Osteoblast (primary cell): ENCODE measurements around the gene DDX51. TPM values are rescaled to one million over a fixed set of nuclear protein-coding genes. Genes with fewer than 3 reads are reported as not detected.
"Not testable (repeated sequence)": the region's sequence is repeated elsewhere in the genome, so short reads cannot be mapped to it uniquely, and the experiment has no call there.

Experiments
- DNase-seq: peaks from one replicate; pipeline ENCODE4 v3.0.0; 2011; ENCODE audit warnings: low spot score, mixed read lengths; ENCODE audit not compliant: insufficient read length; ENCODE audit errors: missing footprints
- H2AFZ ChIP-seq: 2 replicates; pipeline ENCODE4 v1.6.0; 2011; ENCODE audit warnings: mild to moderate bottlenecking, low read length
- H3K27ac ChIP-seq: 2 replicates; pipeline ENCODE4 v1.5.1; 2011; ENCODE audit warnings: mild to moderate bottlenecking, low read depth, low read length, moderate library complexity
- H3K27me3 ChIP-seq: 2 replicates; pipeline ENCODE4 v1.6.0; 2012; ENCODE audit warnings: mild to moderate bottlenecking, control low read depth, inconsistent platforms, low read length, moderate library complexity; ENCODE audit not compliant: insufficient read depth
- H3K36me3 ChIP-seq: 2 replicates; pipeline ENCODE4 v1.5.1; 2011; ENCODE audit warnings: mild to moderate bottlenecking, low read length, control low read depth, moderate library complexity; ENCODE audit not compliant: insufficient read depth
- H3K4me1 ChIP-seq: 2 replicates; pipeline ENCODE4 v1.5.1; 2011; ENCODE audit warnings: mild to moderate bottlenecking, low read length, control low read depth, moderate library complexity; ENCODE audit not compliant: insufficient read depth
- H3K4me2 ChIP-seq: 2 replicates; pipeline ENCODE4 v1.6.0; 2011; ENCODE audit warnings: mild to moderate bottlenecking, low read length; ENCODE audit not compliant: insufficient read depth
- H3K4me3 ChIP-seq: fragments of 200-600 bp; sonication (generic); 3 replicates; pipeline ENCODE4 v1.5.1; 2012; ENCODE audit warnings: mild to moderate bottlenecking, low read length, inconsistent platforms; ENCODE audit not compliant: insufficient read depth
- H3K79me2 ChIP-seq: 2 replicates; pipeline ENCODE4 v1.6.0; 2012; ENCODE audit warnings: mild to moderate bottlenecking, low read length, control low read depth, inconsistent platforms; ENCODE audit not compliant: insufficient read depth
- H3K9me3 ChIP-seq: 2 replicates; pipeline ENCODE4 v1.5.1; 2011; ENCODE audit warnings: low read depth, low read length, control low read depth
- H4K20me1 ChIP-seq: 2 replicates; pipeline ENCODE4 v1.6.0; 2012; ENCODE audit warnings: mild to moderate bottlenecking, low read length, control low read depth; ENCODE audit not compliant: insufficient read depth
- CTCF ChIP-seq: IDR thresholded peaks from 2 replicates; pipeline ENCODE4 v1.5.1; 2011; ENCODE audit warnings: mild to moderate bottlenecking, low read depth, low read length, moderate library complexity; ENCODE audit errors: extremely low read depth
- total RNA-seq: library from RNA; depleted of rRNA; stranded (reverse); fragments of >200 nt; gene quantifications from 2 replicates; pipeline ENCODE4 v1.2.3, GENCODE V29; 2012

The DDX51 gene
- total RNA-seq, 1 donor: 6.2 TPM

GRCh38 chr12:132138941-132139871 lies 4.9 kb downstream of the DDX51 start:
- Histone ChIP-seq H3K36me3 (peaks cover 31% of the 10 kb centered on the region), H3K27me3 (no peaks in the 10 kb centered on the region), H3K79me2 (peaks cover 19% of the 10 kb centered on the region), H3K4me1 (peaks cover 18% of the 10 kb centered on the region), H4K20me1 (peaks cover 12% of the 10 kb centered on the region), H3K4me2 (no peak overlapping the region), H3K27ac (no peak overlapping the region), H2AFZ (no peak overlapping the region), H3K9me3 (no peaks in the 10 kb centered on the region), H3K4me3 (no peak overlapping the region)
- DNase-seq: peak; percentile 60
- no peak for TF ChIP-seq CTCF

GRCh38 chr12:132137483-132138125 lies 6.5 kb downstream of the DDX51 start:
- no peak overlapping the region for H3K4me2 ChIP-seq

GRCh38 chr12:132136226-132136625 lies 7.9 kb downstream of the DDX51 start:
- H3K36me3 ChIP-seq: peaks cover 20% of the 10 kb centered on the region

More at GRCh38 chr12:132137483-132138125, 6.5 kb downstream of the DDX51 start:
- peak; percentile 31 for DNase-seq
- no peak overlapping the region for H2AFZ ChIP-seq
- H3K36me3 ChIP-seq: peaks cover 31% of the 10 kb centered on the region
- peaks cover 6% of the 10 kb centered on the region for H4K20me1 ChIP-seq
- H3K4me1 ChIP-seq: peaks cover 10% of the 10 kb centered on the region
- H3K27me3 ChIP-seq: no peaks in the 10 kb centered on the region
- no peaks in the 10 kb centered on the region for H3K9me3 ChIP-seq
- H3K27ac ChIP-seq: no peak overlapping the region
- H3K79me2 ChIP-seq: peaks cover 7% of the 10 kb centered on the region
- no peak overlapping the region for H3K4me3 ChIP-seq
- TF ChIP-seq CTCF: no peak

GRCh38 chr12:132134653-132135183 lies 9.4 kb downstream of the DDX51 start:
- not testable (repeated sequence) for H3K4me3 ChIP-seq, H3K4me1 ChIP-seq, H2AFZ ChIP-seq, H3K9me3 ChIP-seq, H3K79me2 ChIP-seq, DNase-seq, H3K27me3 ChIP-seq, H3K27ac ChIP-seq, H4K20me1 ChIP-seq, H3K4me2 ChIP-seq, H3K36me3 ChIP-seq

More at GRCh38 chr12:132136226-132136625, 7.9 kb downstream of the DDX51 start:
- not testable (repeated sequence) for H3K27ac ChIP-seq, H3K4me1 ChIP-seq, H3K4me3 ChIP-seq, H3K4me2 ChIP-seq, H3K27me3 ChIP-seq, H4K20me1 ChIP-seq, H3K79me2 ChIP-seq, H2AFZ ChIP-seq, H3K9me3 ChIP-seq
- DNase-seq: peak; percentile 23
